Right lung (tissue), 5 donors: ENCODE results near the gene CD63. TPM values are rescaled to one million over a fixed set of nuclear protein-coding genes. Genes with fewer than 3 reads are reported as not detected.
A peak's percentile ranks its signal among the peaks of the same experiment; 100 is the strongest.

Experiments
- DNase-seq, 2 donors: peaks; one replicate each; pipeline ENCODE4 v3.0.0-alpha.2; 2013
- polyA plus RNA-seq, 5 donors: library from polyadenylated mRNA; unstranded; fragments of 120-200 nt; gene quantifications; one replicate each; pipeline versions ENCODE4 v1.2.1 to v1.2.3, GENCODE V29; 2013; ENCODE audit warnings: inconsistent platforms in 1 of 5, low replicate concordance in 1 of 5; ENCODE audit not compliant: insufficient read length in 5 of 5, insufficient read depth in 1 of 5

The CD63 gene
- polyA plus RNA-seq, 5 donors, result 547 to 835 (median 722) TPM

GRCh38 chr12:55693323-55694187 lies 35.3 kb downstream of the CD63 start:
- no peak for DNase-seq

- no peak for DNase-seq
These were observed 36.0 kb downstream of the CD63 start for GRCh38 chr12:55692631-55693322.

GRCh38 chr12:55688716-55689655 lies 39.8 kb downstream of the CD63 start:
- no peak for DNase-seq

- DNase-seq, result no peak
These were observed 41.1 kb downstream of the CD63 start for GRCh38 chr12:55687746-55688145.

- no peak for DNase-seq
These were observed 42.3 kb downstream of the CD63 start for GRCh38 chr12:55686366-55687010.

GRCh38 chr12:55685671-55686070 lies 43.1 kb downstream of the CD63 start:
- no peak for DNase-seq

GRCh38 chr12:55684761-55685370 lies 43.9 kb downstream of the CD63 start:
- no peak for DNase-seq

GRCh38 chr12:55683676-55684075 lies 45.1 kb downstream of the CD63 start:
- no peak for DNase-seq

- no peak for DNase-seq
These were observed 46.6 kb downstream of the CD63 start for GRCh38 chr12:55682087-55682796.

- DNase-seq, result peak; percentile 42 to 62
These were observed 47.4 kb downstream of the CD63 start for GRCh38 chr12:55681142-55682077.

- no peak for DNase-seq
These were observed 49.1 kb downstream of the CD63 start for GRCh38 chr12:55679691-55680090.

- DNase-seq, result no peak
These were observed 52.1 kb downstream of the CD63 start for GRCh38 chr12:55676707-55677106.

GRCh38 chr12:55675666-55676065 lies 53.1 kb downstream of the CD63 start:
- DNase-seq, result no peak

Other genes with a start within 250 kb of the CD63 start
- gene OR6C68, start 236.6 kb downstream of the CD63 start, polyA plus RNA-seq, result not detected
- gene OR6C4, start 179.4 kb downstream of the CD63 start, polyA plus RNA-seq, result under 1 TPM in 3 of 5 donors, not detected in 2; 0.03 to 0.04 (median 0.04) TPM
- not detected for gene OR2AP1, start 156.5 kb downstream of the CD63 start, polyA plus RNA-seq
- gene OR10P1, start 92.1 kb downstream of the CD63 start, polyA plus RNA-seq, result not detected
- gene ITGA7, start 21.1 kb downstream of the CD63 start, polyA plus RNA-seq, result 10 to 100 TPM; 11.4 to 33.9 (median 27.2) TPM
- gene BLOC1S1, start 13.0 kb downstream of the CD63 start, polyA plus RNA-seq, result 10 to 100 TPM; 73.1 to 89.0 (median 80.2) TPM
- 10 to 100 TPM in 3 of 5 donors, 1 to 10 TPM in 2; 8.7 to 15.0 (median 10.6) TPM for gene RDH5, start 8.6 kb downstream of the CD63 start, polyA plus RNA-seq
- 10 to 100 TPM; 14.0 to 19.8 (median 17.4) TPM for gene GDF11, start 14.1 kb upstream of the CD63 start, polyA plus RNA-seq
- 100 to 1,000 TPM; 110 to 148 (median 115) TPM for gene SARNP, start 88.7 kb upstream of the CD63 start, polyA plus RNA-seq
- 10 to 100 TPM; 20.3 to 26.3 (median 24.4) TPM for gene ORMDL2, start 89.0 kb upstream of the CD63 start, polyA plus RNA-seq
- 10 to 100 TPM; 31.8 to 40.9 (median 36.1) TPM for gene DNAJC14, start 100.6 kb upstream of the CD63 start, polyA plus RNA-seq
- gene MMP19, start 113.9 kb upstream of the CD63 start, polyA plus RNA-seq, result 10 to 100 TPM in 4 of 5 donors, 1 to 10 TPM in 1; 9.3 to 12.1 (median 10.7) TPM
- 10 to 100 TPM; 30.1 to 39.5 (median 32.3) TPM for gene PYM1, start 198.9 kb upstream of the CD63 start, polyA plus RNA-seq
- 10 to 100 TPM; 27.7 to 44.8 (median 39.6) TPM for gene DGKA, start 202.2 kb upstream of the CD63 start, polyA plus RNA-seq
- gene PMEL, start 237.0 kb upstream of the CD63 start, polyA plus RNA-seq, result 1 to 10 TPM; 2.0 to 2.7 (median 2.4) TPM
- 10 to 100 TPM; 73.1 to 86.5 (median 78.1) TPM for gene CDK2, start 237.8 kb upstream of the CD63 start, polyA plus RNA-seq
- 100 to 1,000 TPM; 131 to 157 (median 146) TPM for gene RAB5B, start 245.1 kb upstream of the CD63 start, polyA plus RNA-seq